GM08714 (cell line): ENCODE data around the gene ARMC8.
"Not testable (repeated sequence)": the region's sequence is repeated elsewhere in the genome, so short reads cannot be mapped to it uniquely, and the experiment has no call there.

Experiments used
- H3K4me3 ChIP-seq: fragments of 200-500 bp; sonication (Bioruptor generic); 2 replicates; pipeline ENCODE4 v1.5.1; 2014; ENCODE audit warnings: mild to moderate bottlenecking, low read length, inconsistent platforms
- ZNF274 ChIP-seq: IDR thresholded peaks from 2 replicates; pipeline ENCODE4 v1.6.1; 2012; ENCODE audit warnings: mild to moderate bottlenecking, low read depth, low read length

Gene ARMC8, protein sequence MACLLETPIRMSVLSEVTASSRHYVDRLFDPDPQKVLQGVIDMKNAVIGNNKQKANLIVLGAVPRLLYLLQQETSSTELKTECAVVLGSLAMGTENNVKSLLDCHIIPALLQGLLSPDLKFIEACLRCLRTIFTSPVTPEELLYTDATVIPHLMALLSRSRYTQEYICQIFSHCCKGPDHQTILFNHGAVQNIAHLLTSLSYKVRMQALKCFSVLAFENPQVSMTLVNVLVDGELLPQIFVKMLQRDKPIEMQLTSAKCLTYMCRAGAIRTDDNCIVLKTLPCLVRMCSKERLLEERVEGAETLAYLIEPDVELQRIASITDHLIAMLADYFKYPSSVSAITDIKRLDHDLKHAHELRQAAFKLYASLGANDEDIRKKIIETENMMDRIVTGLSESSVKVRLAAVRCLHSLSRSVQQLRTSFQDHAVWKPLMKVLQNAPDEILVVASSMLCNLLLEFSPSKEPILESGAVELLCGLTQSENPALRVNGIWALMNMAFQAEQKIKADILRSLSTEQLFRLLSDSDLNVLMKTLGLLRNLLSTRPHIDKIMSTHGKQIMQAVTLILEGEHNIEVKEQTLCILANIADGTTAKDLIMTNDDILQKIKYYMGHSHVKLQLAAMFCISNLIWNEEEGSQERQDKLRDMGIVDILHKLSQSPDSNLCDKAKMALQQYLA

DNA sequence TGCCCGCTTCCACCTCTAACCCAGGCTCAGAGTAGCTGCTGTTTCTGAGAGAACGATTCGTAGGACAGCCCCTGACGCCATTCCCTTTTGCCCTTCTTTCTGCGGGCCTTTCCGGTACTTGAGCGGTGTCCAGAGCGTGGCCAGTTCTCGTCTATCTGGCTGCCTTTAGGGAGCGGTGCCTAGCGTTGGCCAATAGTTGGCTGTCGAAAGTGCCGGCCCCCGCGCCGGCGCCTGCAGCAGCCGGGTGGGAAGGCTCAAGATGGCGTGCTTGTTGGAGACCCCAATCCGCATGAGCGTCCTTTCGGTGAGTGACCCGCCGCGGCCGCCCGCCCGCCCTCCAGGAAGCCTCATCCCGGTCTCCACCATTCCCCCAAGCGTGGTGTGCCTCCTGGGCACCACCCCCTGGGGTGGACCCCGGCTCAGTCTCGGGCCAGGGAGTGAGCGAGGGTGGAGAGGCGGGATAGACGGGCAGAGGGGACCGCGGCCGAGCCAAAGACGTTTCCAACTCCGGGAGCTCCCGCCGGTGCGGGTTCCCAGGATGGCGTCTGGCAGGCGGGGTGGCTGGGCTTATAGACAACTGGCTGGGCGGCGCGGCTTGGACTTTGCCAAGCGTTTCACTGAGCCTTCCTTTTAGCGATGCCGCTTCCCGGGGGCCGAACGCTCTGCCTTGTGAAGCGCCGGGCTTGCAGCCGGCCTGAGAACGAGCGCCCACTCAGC lies at the start of gene ARMC8:
ARMC8 (plus strand) TSS at position 6 of the 717 bp plus-strand sequence; CDS start at position 260, 254 bp downstream.
- no peak for TF ChIP-seq ZNF274
- peak within 1 kb of the TSS; percentile 88 for H3K4me3 ChIP-seq

DNA sequence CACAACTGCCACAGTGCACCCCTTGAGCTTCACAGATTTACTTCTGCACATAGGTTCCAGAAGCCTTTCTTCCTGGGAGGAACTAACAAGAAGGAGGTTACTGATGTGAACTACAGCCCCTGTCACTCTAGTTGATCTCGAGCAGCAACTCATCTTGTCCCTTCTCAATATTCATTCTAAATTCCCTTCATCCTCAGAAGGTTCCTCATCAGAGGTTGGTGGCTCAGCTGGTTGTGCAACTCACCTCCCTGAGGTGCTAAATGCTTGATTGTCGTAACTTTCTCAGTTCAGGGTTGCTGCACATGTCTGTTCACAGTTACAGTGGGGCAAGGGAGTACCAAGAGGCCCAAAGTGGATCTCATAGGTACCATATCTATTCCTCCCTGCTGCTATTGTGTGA lies 49.2 kb upstream of the ARMC8 start:
- TF ChIP-seq ZNF274 = no peak
- H3K4me3 ChIP-seq = no peak overlapping the region

DNA sequence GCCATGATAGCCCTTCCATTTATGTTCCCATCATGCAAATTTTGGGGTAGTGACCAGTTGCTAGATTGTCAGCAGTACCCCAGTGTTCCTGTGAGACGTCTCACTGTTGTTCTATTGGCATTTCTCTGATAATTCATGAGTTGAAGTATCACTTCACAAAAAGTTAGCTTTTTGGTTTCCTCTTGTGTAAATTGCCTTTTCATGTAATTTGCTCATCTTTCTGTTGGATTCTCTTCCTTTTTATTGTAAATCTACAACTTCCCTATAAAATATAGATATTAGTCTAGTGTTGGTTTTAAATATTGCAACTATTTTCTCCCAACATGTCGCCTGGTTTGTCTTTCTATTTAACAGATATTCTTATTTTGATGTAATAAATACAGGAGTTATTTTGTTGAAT lies 47.4 kb upstream of the ARMC8 start:
- TF ChIP-seq ZNF274 = no peak
- no peak overlapping the region for H3K4me3 ChIP-seq

DNA sequence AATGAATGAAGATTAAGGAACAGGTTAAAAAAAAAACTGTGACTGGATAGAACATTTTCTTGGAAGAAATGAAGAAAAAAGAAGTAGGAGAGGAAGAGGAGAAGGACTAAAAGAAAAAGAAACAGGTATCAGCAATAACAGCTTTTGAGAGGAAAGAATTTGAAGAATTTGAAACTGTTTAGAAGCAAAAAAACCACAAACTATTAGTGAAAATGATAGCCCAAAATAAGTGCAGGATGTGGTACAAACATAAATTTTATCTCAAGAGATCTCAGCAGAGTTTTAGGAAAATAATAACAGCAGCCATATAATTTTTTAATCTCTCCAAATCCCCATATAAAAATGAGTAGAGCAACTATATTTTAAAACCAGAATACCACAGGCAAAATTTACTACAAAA lies 46.2 kb upstream of the ARMC8 start:
- TF ChIP-seq ZNF274 = no peak
- no peak overlapping the region for H3K4me3 ChIP-seq

DNA sequence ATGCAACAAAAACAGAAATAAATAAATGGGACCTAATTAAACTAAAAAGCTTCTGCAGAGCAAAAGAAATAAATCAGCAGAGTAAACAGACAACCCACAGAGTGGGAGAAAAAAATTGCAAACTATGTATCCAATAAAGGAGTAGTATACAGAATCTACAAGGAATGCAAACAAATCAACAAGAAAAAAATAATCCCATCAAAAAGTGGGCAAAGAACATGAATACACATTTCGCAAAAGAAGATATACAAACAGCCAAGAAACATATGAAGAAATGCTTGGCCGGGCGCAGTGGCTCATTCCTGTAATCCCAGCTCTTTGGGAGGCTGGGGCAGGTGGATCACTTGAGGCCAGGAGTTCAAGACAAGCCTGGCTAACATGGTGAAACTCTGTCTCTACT lies 44.9 kb upstream of the ARMC8 start:
- not testable (repeated sequence) for H3K4me3 ChIP-seq

DNA sequence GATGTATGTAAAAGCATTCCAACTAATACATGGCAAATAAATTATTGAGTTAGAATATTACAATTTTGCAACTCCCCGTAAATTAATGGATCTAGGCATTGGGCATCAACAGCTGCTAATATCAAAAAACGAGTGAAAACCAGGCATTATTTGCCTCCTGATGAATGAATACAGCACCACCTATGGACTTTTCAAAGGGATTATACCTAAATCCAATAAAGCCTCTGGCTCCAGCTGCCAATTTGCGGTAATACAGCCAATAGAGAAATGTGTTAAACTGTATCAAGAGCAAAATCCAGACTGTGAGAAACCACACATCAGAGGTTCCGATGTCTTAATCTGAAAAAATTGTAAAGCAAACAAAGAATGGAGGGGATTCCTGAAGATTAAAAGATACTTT lies 38.6 kb upstream of the ARMC8 start:
- no peak for TF ChIP-seq ZNF274
- no peak overlapping the region for H3K4me3 ChIP-seq

DNA sequence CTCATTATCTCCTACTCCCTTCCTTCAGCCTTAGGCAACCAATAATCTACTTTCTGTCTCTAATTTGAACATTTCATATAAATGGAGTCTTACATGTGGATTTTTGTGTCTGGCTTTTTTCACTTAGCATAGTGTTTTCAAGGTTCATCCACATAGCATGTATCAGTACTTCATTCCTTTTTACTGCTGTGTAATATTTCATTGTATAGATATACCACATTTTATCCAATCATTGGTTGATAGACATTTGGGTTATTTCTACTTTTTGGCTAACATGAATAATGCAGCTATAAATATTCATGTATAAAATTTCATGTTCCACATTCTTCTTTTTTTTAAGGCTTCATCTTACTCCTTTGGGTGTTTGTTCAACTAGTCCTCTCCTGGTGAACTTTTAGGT lies 32.6 kb upstream of the ARMC8 start:
- H3K4me3 ChIP-seq = no peak overlapping the region
- TF ChIP-seq ZNF274 = no peak

DNA sequence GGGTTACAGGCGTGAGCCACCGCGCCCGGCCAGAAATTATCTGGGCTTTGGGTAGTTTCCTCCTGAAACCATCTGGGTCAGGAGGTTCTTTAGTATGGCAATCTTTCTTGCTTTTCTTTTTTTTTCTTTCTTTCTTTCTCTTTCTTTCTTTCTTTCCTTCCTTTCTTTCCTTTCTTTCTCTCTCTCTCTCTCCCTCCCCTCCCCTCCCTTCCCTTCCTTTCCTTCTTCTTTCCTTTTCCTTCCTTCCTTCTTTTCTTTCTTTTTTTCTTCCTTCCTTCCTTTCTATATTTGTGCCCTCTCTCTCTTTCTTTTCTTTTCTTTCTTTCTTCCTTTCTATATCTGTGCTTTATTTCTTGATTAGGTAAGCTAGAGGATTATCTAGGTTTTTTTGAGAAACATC lies 29.4 kb upstream of the ARMC8 start:
- no peak overlapping the region for H3K4me3 ChIP-seq
- TF ChIP-seq ZNF274 = no peak

DNA sequence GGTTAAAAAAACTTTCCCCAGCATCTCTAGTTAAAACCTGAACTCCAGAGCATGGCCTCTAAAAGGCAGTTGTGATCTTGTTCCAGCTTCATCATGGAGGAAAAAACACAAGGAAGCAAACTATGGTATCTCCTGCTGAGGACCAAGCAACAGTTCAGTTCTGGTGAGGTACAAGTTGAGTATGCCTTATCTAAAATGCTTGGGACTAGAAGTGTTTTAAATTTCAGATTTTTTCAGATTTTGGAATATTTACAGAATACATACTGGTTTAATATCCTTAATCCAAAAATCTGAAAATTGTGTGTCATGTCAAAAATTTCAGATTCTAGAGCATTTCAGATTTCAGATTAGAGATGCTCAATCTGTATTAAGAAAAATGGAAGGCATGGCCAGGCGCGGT lies 22.0 kb upstream of the ARMC8 start:
- no peak for TF ChIP-seq ZNF274
- no peak overlapping the region for H3K4me3 ChIP-seq

DNA sequence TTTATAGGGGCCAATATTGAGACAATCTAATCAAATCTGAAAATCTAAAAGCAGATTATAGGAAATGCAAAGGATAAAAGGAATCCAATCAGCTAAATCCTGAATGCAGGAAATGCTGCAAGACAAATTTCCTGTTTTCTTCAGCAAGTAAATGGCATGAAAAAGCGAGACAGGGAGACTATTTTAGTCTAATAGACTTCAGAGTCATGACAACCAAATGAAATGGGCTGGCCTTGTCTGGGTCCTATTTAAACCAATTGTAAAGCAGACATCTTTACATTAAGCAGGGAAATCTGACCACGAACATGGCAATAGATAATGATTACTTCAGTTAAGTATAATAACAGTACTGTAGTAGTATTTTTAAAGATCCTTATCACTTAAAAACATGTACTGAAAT lies 14.5 kb upstream of the ARMC8 start:
- no peak overlapping the region for H3K4me3 ChIP-seq
- no peak for TF ChIP-seq ZNF274

DNA sequence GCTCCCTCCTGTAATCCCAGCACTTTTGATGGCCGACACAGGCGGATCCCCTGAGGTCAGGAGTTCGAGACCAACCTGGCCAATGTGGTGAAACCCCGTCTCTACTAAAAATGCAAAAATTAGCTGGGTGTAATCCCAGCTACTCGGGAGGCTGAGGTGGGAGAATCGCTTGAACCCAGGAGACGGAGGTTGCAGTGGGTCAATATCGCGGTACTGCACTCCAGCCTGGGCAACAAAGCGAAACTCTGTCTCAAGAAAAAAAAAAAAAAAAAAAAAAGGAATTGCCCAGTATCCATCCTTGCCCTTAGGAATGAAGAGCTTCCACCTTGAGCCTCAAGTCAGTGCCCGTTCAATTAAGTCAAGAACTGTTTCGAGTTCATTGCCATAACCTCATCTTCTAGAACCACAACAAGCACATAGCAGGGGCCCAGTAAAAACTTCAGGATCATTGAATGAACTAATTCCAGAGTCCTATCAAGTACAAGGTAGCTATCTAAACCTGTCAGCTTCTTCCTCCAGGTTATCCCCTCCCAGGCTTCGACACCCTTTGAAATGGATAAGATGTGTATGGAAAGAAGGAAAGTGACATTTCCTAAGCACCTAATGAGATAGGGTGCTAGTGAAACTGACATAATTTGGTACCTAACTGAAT lies 13.2 kb upstream of the ARMC8 start:
- H3K4me3 ChIP-seq = peak overlapping the region; percentile 63
- TF ChIP-seq ZNF274 = no peak

DNA sequence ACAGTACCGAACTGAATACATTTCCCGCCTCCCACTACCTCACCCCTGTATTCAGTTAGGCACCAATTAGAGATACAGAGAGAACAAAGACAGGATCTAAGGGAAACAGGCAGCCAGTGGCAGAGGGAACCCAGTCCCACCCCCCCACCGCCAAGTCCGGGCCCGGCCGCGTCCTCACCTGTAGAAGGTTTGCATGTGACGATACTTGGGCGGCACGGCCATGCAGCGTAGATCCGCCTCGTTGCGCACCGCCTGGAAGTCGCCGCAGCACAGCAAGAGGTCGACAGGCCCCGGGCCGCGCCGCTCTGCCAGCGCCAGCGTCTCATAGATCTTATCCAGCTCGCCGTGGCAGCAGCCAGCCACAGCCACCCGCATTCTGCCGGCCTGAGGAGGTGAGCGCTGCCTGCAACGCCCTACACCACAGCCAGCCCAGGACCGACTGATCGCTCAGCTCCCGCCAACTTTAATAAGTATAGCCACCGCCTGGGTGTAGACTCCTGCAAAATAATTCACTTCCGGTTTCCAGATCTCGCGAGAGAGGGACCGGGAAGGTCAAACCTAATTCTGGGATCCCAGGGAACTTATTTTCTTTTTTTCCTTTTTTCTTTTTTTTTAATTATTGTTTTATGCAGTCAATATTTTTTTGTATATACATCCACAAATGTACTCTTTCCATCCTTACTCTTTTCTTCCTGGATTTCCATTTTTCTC lies 12.5 kb upstream of the ARMC8 start, which contains the start of gene DBR1:
DBR1 (minus strand) TSS at position 501 of the 711 bp plus-strand sequence; CDS start at position 375, 126 bp downstream.
- no peak for TF ChIP-seq ZNF274
- peak within 1 kb of the TSS; percentile 63 for H3K4me3 ChIP-seq

DNA sequence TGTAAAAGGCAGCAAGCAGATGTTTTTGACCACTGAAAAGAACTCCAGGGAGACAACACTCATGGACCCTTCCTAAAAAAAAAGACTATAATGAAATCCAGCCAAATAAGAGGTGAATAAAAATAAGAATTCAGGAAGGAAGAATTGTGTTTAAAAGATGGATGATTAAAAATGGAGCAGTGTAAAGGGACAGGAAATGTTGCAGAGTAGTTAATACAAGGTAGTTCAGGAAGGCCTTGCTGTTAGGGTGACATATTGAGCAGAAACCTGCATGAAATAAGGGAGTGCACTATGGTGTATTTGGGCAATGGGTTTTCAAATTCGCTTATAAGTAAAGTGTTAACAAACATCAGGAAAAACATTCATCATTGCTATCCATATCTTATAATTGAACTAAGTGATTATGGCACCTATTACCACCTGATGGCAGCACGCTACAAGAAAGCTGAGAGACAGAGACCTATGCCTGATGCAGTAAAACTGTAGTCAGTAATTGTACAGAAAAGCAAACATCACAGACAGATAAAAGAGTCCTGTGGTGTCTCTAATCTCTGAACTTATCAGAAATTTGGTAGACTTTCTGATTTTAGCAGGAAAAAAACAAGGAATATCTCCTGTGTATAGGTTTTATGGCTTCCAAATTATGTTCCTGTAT lies 6.6 kb upstream of the ARMC8 start:
- H3K4me3 ChIP-seq = no peak overlapping the region
- TF ChIP-seq ZNF274 = no peak
